ENCODE data around the gene UPK2. TPM values are rescaled to one million over a fixed set of nuclear protein-coding genes. Genes with fewer than 3 reads are reported as not detected.
A peak's percentile ranks its signal among the peaks of the same experiment; 100 is the strongest.
"Not testable (repeated sequence)": the region's sequence is repeated elsewhere in the genome, so short reads cannot be mapped to it uniquely, and the experiment has no call there.

Gene UPK2
- total and polyA plus RNA-seq, 8 donors, result 2.2 to 4.3 (median 3.5) TPM; not detected in 2

DNA sequence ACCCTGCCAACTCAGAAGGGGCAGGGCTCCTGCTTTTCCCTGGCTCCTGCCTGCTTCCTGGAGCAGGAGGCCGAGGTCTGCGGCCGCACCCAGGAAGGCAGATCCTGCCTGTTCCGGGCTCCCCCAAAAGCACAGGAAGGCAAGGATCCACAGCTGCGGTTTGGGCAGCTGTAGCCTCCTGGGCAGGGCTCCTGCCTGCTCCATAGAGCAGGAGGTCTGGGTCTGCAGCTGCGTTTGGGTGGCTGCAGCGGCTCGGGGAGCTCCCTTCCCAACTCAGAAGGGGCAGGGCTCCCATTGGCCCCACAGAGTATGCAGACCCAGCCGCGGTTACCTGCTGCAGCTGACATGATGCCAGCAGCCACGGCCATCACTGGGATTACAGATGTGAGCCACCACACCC is 5.5 kb downstream of the UPK2 start:
- no peaks in the 10 kb centered on the region for H3K36me3 ChIP-seq
- ATAC-seq, result no peak
- no peaks in the 10 kb centered on the region for H3K27me3 ChIP-seq
- no peak for DNase-seq
- no peaks in the 10 kb centered on the region for H3K4me1 ChIP-seq
- TF ChIP-seq, protein P1, sequence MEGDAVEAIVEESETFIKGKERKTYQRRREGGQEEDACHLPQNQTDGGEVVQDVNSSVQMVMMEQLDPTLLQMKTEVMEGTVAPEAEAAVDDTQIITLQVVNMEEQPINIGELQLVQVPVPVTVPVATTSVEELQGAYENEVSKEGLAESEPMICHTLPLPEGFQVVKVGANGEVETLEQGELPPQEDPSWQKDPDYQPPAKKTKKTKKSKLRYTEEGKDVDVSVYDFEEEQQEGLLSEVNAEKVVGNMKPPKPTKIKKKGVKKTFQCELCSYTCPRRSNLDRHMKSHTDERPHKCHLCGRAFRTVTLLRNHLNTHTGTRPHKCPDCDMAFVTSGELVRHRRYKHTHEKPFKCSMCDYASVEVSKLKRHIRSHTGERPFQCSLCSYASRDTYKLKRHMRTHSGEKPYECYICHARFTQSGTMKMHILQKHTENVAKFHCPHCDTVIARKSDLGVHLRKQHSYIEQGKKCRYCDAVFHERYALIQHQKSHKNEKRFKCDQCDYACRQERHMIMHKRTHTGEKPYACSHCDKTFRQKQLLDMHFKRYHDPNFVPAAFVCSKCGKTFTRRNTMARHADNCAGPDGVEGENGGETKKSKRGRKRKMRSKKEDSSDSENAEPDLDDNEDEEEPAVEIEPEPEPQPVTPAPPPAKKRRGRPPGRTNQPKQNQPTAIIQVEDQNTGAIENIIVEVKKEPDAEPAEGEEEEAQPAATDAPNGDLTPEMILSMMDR (IDR thresholded peaks at IDR 0.05), result no peak
- intact Hi-C loops (cut with DNase I), result no loop called here
- no peak overlapping the region for H3K27ac ChIP-seq
- no peak overlapping the region for H3K4me3 ChIP-seq
- no peaks in the 10 kb centered on the region for H3K9me3 ChIP-seq

DNA sequence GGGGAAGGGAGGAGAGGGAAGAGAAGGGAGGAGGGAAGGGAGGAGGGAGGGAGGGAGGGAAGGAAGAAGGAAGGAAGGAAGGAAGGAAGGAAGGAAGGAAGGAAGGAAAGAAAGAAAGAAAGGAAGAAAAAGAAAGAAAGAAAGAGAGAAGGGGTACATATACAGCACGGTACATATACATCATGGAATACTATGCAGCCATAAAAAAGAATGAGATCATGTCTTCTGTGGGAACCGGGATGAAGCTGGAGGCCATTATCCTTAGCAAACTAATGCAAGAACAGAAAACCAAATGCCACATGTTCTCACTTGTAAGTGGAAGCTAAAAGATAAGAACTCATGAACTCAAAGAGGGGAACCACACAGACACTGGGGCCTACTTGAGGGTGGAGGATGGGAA is 13.4 kb downstream of the UPK2 start:
- H3K36me3 ChIP-seq; DNase-seq; intact Hi-C loops (cut with DNase I); H3K4me1 ChIP-seq; H3K4me3 ChIP-seq; ATAC-seq; H3K27ac ChIP-seq; H3K9me3 ChIP-seq: not testable (repeated sequence)
- H3K27me3 ChIP-seq, result peaks cover 4 to 19% of the 10 kb centered on the region in 2 donors

DNA sequence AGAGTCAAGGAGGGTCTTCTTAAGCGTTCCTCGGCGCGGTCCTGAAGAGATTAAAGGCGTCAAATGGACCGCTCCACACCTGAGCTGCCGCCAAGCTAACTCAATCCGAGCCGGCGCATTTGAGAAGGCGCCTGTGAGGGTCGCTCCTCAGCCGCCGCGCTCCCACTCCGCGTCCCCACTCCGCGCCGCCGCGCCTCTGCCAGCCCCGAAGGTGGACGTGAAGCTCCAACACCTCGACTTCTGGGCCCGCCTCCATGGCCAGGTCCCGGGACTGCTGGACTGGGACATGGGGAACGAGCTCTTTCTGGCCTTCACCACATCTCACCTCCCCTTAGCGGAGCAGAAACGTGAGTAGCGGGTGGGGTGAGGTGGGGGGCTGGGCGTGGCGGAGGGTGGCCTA is 15.5 kb downstream of the UPK2 start, which contains the start of gene FOXR1:
TSS of gene FOXR1 (plus strand) at position 116 of the 400 bp plus-strand sequence. CDS start at position 287, 171 bp downstream.
- Histone ChIP-seq H3K9me3 (no peaks in the 10 kb centered on the region), H3K27ac (no peak within 1 kb of the TSS), H3K4me3 (no peak within 1 kb of the TSS), H3K36me3 (no peaks in the 10 kb centered on the region), H3K27me3 (peaks cover 4 to 19% of the 10 kb centered on the region in 2 donors), H3K4me1 (no peaks in the 10 kb centered on the region)
- intact Hi-C loops (cut with DNase I), result no loop called here
- no peak for ATAC-seq
- TF ChIP-seq, protein P1 (IDR thresholded peaks at IDR 0.05), result no peak
- no peak for DNase-seq

DNA sequence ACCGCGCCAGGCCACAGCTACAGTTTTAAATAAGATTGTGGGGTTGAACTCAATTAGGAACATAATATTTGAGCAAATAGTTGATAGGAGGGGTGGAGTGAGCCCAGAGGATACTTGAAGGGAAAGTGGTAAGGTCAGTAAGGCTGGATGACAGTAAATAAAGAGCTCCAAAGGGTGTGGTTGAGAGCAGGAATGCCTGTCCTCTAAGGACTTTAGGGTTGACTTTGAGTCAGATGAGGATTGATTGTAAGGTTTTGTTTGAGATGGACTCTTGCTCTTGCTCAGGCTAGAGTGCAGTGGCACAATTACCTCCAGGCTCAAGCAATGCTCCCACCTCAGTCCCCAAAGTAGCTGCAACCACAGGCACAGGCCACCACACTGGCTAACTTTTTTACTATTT is 17.9 kb downstream of the UPK2 start:
- no peak overlapping the region for H3K27ac ChIP-seq
- ATAC-seq, result peak; percentile 94
- H3K36me3 ChIP-seq, result no peaks in the 10 kb centered on the region
- DNase-seq, result no peak
- H3K27me3 ChIP-seq, result peaks cover 4 to 19% of the 10 kb centered on the region in 2 donors
- TF ChIP-seq, protein P1 (IDR thresholded peaks at IDR 0.05), result no peak
- intact Hi-C loops (cut with DNase I), result no loop called here
- H3K4me1 ChIP-seq, result no peaks in the 10 kb centered on the region
- H3K4me3 ChIP-seq, result no peak overlapping the region
- no peaks in the 10 kb centered on the region for H3K9me3 ChIP-seq

DNA sequence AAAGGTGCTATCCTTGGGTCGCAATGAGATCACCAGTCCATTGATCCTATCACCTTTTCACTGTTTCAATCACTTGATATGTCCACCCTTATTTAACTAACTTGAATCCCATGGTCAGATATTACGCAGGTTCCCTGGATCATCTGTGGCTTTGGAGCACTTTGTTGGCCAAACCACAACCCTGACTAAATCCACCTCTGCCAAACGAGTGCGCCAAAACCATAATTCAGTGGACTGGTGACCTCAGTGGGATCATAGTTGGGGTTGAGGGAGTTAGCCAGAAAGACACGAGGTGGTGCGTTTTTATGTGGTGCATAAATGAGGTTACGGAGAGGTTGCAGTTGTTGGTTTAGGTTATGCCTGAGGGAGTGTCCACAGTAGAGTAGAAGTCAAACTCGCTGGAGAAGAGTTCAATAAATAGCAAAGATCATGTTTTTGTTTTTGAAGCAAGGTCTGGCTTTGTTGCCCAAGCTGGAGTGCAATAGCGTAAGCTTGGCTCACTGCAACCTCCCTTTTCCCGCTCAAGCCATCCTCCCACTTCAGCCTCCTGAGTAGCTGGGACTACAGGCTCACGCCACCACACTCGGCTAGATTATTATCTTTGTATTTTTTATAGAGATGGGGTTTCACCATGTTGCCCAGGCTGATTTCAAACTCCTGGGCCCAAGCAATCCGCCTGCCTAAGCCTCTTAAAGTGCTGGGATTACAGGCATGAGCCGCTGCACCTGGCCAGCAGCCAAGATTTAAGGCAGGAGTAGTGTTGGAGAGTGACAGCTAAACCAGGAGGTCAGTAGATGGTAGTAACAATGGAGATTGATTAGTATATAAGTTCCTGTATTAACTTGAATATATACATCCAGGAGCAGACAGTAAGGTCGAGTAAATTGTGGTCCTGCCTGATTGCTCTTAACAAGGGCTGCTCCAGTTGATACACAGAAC is 19.9 kb downstream of the UPK2 start:
- H3K4me3 ChIP-seq, result no peak overlapping the region
- no peaks in the 10 kb centered on the region for H3K36me3 ChIP-seq
- peaks cover 4 to 11% of the 10 kb centered on the region in 2 donors for H3K27me3 ChIP-seq
- H3K9me3 ChIP-seq, result no peaks in the 10 kb centered on the region
- DNase-seq, result no peak
- no peak for ATAC-seq
- peaks cover 0 to 9% of the 10 kb centered on the region in 2 donors for H3K4me1 ChIP-seq
- no peak overlapping the region for H3K27ac ChIP-seq
- TF ChIP-seq, protein P1 (IDR thresholded peaks at IDR 0.05), result no peak
- intact Hi-C loops (cut with DNase I), result no loop called here

Data from left lung (tissue), 10 donors.